PFSK-1 (cell line): Measurements from ENCODE around the gene ZNF775.

ENCODE experiments used
- FOXP2 ChIP-seq: optimal IDR thresholded peaks from 2 replicates; pipeline ENCODE3; 2011; ENCODE audit warnings: borderline replicate concordance, control low read depth, inconsistent platforms; ENCODE audit not compliant: insufficient read depth; ENCODE audit errors: extremely low read length, extremely low read depth
- POLR2AphosphoS5 ChIP-seq: IDR thresholded peaks from 2 replicates; pipeline ENCODE4 v1.6.1; 2012; ENCODE audit warnings: low read depth, mild to moderate bottlenecking, control low read depth, low read length, moderate library complexity
- SIN3A ChIP-seq: IDR thresholded peaks from 2 replicates; pipeline ENCODE4 v1.6.1; 2012; ENCODE audit warnings: mild to moderate bottlenecking, low read length, moderate library complexity, borderline replicate concordance; ENCODE audit not compliant: insufficient read depth
- TAF1 ChIP-seq: IDR thresholded peaks from 2 replicates; pipeline ENCODE4 v1.6.1; 2012; ENCODE audit warnings: low read length, control low read depth, borderline replicate concordance; ENCODE audit not compliant: insufficient read depth
- TF ChIP-seq, protein P1 (sequence below), 2 experiments: IDR thresholded peaks; 2 replicates each; pipeline versions ENCODE4 v1.6.1 to v1.8.0; 2011 to 2012; ENCODE audit warnings: low read depth in 2 of 2, low read length in 2 of 2, control low read depth in 1 of 2, inconsistent platforms in 1 of 2, mild to moderate bottlenecking in 1 of 2, moderate library complexity in 1 of 2; ENCODE audit not compliant: insufficient read depth in 1 of 2

The ZNF775 gene

DNA sequence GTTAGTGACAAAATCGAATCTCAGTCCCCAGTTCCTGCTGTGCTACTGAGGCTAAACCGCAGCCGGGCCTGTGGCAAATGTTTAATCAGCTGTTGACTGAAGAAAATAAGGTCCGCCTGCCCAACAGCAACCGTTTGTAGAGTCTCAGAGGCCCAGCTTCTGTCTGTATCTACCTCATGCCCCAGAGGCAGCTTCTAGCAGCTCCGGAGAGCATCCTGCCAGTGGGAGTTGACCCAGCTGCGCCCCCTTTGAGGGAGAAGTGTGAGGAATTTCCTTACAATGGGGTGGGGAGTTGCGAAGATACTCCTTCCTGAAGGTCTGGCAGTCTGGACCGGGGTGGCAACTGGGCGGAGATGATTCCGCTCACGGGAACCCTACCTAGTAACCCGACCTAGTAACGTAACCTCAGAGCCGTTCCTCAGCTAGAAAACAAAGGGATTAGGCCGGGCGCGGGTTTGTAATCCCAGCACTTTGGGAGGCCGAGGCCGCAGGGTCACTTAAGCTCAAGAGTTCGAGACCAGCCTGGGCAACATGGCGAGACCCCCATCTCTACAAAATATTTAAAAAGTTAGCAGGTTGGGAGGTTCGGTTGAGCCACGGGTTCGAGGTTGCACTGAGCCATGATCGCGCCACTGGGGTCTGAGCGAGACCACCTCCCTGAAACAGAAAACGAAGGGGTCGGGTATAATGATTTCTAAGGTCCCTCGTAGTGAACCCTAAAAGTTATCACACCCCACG, 846 bp upstream of the ZNF775 start:
- 0 out of 2 replicates have a peak, but pooled peaks have one; percentile 35 for TF ChIP-seq SIN3A
- TF ChIP-seq, protein P1, sequence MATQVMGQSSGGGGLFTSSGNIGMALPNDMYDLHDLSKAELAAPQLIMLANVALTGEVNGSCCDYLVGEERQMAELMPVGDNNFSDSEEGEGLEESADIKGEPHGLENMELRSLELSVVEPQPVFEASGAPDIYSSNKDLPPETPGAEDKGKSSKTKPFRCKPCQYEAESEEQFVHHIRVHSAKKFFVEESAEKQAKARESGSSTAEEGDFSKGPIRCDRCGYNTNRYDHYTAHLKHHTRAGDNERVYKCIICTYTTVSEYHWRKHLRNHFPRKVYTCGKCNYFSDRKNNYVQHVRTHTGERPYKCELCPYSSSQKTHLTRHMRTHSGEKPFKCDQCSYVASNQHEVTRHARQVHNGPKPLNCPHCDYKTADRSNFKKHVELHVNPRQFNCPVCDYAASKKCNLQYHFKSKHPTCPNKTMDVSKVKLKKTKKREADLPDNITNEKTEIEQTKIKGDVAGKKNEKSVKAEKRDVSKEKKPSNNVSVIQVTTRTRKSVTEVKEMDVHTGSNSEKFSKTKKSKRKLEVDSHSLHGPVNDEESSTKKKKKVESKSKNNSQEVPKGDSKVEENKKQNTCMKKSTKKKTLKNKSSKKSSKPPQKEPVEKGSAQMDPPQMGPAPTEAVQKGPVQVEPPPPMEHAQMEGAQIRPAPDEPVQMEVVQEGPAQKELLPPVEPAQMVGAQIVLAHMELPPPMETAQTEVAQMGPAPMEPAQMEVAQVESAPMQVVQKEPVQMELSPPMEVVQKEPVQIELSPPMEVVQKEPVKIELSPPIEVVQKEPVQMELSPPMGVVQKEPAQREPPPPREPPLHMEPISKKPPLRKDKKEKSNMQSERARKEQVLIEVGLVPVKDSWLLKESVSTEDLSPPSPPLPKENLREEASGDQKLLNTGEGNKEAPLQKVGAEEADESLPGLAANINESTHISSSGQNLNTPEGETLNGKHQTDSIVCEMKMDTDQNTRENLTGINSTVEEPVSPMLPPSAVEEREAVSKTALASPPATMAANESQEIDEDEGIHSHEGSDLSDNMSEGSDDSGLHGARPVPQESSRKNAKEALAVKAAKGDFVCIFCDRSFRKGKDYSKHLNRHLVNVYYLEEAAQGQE (IDR thresholded peaks at IDR 0.05; ENCODE audit: insufficient read depth in 1 of 2, low read depth in 2 of 2, low read length in 2 of 2), result no peak

DNA sequence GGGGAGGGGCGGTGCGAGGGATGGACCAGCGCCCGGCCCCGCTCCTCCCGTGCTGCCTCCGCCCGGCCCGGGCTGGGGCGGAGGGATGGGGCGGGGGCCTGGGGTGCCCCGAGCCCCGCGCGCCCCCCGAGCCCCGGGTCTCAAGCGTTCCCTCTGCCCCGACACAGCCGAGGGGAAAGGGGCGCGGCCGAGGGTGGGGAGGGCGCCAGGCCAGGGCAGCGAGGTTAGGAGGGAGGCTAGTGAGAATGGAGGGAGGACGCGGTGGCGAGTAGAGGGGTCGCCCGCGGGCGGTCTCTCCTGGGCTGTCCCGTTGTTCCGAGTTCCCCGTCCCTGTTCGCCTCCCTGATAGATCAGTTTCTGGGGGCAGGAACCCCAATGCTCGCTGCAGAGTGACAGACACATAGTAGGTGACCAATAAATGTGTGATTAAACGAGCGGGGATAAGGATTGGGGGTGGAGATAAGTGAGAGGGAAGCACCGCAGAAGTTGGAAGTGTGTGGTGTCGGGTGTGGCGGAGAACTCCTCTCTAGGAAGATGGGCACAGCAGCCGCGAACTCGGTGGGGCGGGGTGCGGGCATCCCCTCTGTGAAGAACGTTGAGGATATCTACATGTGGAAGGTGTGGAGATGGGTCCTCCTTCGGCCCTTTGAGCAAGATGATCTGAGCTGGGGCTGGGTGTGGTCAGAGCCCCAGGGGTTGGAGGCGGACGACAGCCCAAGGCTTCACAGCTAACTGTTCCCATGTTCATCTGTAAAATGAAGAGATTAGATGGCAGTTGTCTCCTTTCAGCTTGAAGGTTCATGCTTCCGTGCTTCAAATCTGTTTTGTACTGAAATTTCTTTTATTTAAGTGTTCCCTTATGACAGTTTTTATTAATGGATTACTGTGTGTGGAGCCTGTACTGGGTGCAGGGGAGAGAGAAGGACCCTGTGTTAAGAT, 580 bp downstream of the ZNF775 start:
- TF ChIP-seq POLR2AphosphoS5, result no peak

- TF ChIP-seq SIN3A (no peak), FOXP2 (no peak), TAF1 (no peak), POLR2AphosphoS5 (no peak)
- TF ChIP-seq, protein P1 (IDR thresholded peaks at IDR 0.05; ENCODE audit: insufficient read depth in 1 of 2, low read depth in 2 of 2, low read length in 2 of 2), result no peak
These were observed 1.3 kb downstream of the ZNF775 start for GRCh38 chr7:150380463-150380862.

DNA sequence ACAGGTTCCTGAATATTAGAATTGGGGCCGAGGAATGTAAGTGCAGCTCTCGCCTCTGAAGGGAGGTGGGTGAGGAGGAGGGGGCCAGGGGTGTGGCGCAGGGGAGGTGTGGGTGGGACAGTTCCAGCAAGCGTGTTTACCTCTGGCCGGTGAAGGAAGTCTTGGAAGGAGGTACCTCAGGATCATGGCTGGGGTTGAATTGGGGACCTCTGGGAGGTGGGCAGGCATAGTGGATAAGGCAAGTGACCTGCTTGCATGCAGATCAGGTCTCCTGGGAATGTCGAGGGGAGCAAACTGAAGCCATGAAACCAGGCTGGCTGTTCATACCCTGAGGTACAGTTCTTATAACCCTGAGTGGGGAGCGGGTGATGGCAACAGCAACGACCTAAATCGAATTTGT, 2.0 kb downstream of the ZNF775 start:
- no peak for TF ChIP-seq FOXP2
- TF ChIP-seq SIN3A, result no peak
- TF ChIP-seq, protein P1 (IDR thresholded peaks at IDR 0.05; ENCODE audit: insufficient read depth in 1 of 2, low read depth in 2 of 2, low read length in 2 of 2), result no peak
- TF ChIP-seq TAF1, result no peak
- TF ChIP-seq POLR2AphosphoS5, result no peak

GRCh38 chr7:150381785-150382122, 2.6 kb downstream of the ZNF775 start:
- TF ChIP-seq, protein P1 (IDR thresholded peaks at IDR 0.05; ENCODE audit: insufficient read depth in 1 of 2, low read depth in 2 of 2, low read length in 2 of 2), result no peak
- no peak for TF ChIP-seq POLR2AphosphoS5
- TF ChIP-seq SIN3A, result no peak
- TF ChIP-seq TAF1, result no peak
- no peak for TF ChIP-seq FOXP2
